Heart left ventricle (tissue), 13 donors: Measurements from ENCODE around the gene GREB1.

Experiments used
- CTCF ChIP-seq, 12 donors: fragments of 200-600 bp; sonication (generic) in 4 of 12; IDR thresholded peaks; one replicate each; pipeline versions ENCODE4 v1.5.0 to v1.8.0; 2018 to 2022; ENCODE audit warnings: antibody characterized with exemption in 12 of 12, mild to moderate bottlenecking in 5 of 12
- POLR2A ChIP-seq, 2 donors: fragments of 450-650 bp; IDR thresholded peaks; one replicate each; pipeline ENCODE4 v1.6.1; 2017; ENCODE audit warnings: antibody characterized with exemption in 2 of 2, mild to moderate bottlenecking in 2 of 2, moderate library complexity in 2 of 2
- donor health status: ischemic (EF 13 %, LVEDD 7.1; RV severe dilation, severe dysfunction).
- donor health status: DM: no; HTN: yes; CAD: no.
- donor health status: DM: no; HTN: no; CAD: no.
- donor health status: ischemic (EF 25% LVEDD 6.9; RV normal size, moderate dysfunction).
- donor health status: ischemic (EF 25% LVEDD 5.7; RV mildly dilated, moderate dysfunction).
- donor health status: ischemic (EF 35%, LVEDD 5.7; RV mildly dilated, moderate dysfunction).
- donor health status: nonischemic (EF 11% LVEDD 7.7; RV severe dilation, severe dysfunction).
- donor health status: DM: yes; HTN: yes; CAD: no.
- donor health status: PGD.
- donor health status: ischemic (EF 29% LVEDD 5.4; RV normal size, mild dysfunction).
- donor health status: nonischemic (EF 23%, LVEDD 6.1; RV moderate dilation, normal function).

- TF ChIP-seq CTCF (IDR thresholded peaks at IDR 0.05) (no peak), POLR2A (IDR thresholded peaks at IDR 0.05) (no peak)
Observed at GRCh38 chr2:11615209-11615608, 81.4 kb downstream of the GREB1 start.
